Left cardiac atrium (tissue), 4 donors: ENCODE data around the gene ABCF1. TPM values are rescaled to one million over a fixed set of nuclear protein-coding genes. Genes with fewer than 3 reads are reported as not detected.

ENCODE experiments used
- ATAC-seq, 2 donors: fragments of 200-7000 bp; cut with Tn5 transposase; one replicate each; pipeline ENCODE4 v1.9.1; 2020; ENCODE audit warnings: mild to moderate bottlenecking in 2 of 2, moderate library complexity in 2 of 2
- DNase-seq: peaks from one replicate; pipeline ENCODE4 v3.0.0-alpha.2; 2020
- intact Hi-C, 2 donors: fragments of 100-400 bp; cut with DNase I; formaldehyde crosslinking; loops; one replicate each; pipeline versions ENCODE4 v1.14.1 to v1.15.1; 2022 to 2023
- microRNA-seq, 2 donors: library from miRNA; unstranded; fragments of <30 nt; microRNA quantifications; one replicate each; pipeline ENCODE4 v1.2.0, GENCODE V29; 2020
- total RNA-seq, 2 donors: library from RNA; stranded (reverse); fragmentation: NEBNext Ultra II Directional; extraction: Animal tissue kit (Norgen Biotek cat#: 25700); gene quantifications; one replicate each; pipeline ENCODE4 v1.2.1, GENCODE V29; 2021
- donor health status: DM: no; HTN: yes; CAD: no.
- donor health status: DM: no; HTN: yes; CAD: no; lungs with severe emphysema.
- donor health status: DM: yes; HTN: yes; CAD: no.
- donor health status: Dilated cardiomyopathy.

ABCF1 gene
- total RNA-seq, 2 donors from 2014 or later, result 30.7 to 45.9 TPM

- DNase-seq (no peak), ATAC-seq (no peak)
- intact Hi-C loops, result no loop called here
These were observed 44.9 kb downstream of the ABCF1 start for GRCh38 chr6:30615958-30616810.

- intact Hi-C loops, result no loop called here
- ATAC-seq (peak; percentile 89 to 92), DNase-seq (peak; percentile 99)
These were observed 45.7 kb downstream of the ABCF1 start, which contains the start of gene PPP1R10 for GRCh38 chr6:30616811-30617564. Gene PPP1R10, minus strand, starts transcription at chr6:30617243. Its CDS starts 7,299 bp downstream, at chr6:30609944.

DNA sequence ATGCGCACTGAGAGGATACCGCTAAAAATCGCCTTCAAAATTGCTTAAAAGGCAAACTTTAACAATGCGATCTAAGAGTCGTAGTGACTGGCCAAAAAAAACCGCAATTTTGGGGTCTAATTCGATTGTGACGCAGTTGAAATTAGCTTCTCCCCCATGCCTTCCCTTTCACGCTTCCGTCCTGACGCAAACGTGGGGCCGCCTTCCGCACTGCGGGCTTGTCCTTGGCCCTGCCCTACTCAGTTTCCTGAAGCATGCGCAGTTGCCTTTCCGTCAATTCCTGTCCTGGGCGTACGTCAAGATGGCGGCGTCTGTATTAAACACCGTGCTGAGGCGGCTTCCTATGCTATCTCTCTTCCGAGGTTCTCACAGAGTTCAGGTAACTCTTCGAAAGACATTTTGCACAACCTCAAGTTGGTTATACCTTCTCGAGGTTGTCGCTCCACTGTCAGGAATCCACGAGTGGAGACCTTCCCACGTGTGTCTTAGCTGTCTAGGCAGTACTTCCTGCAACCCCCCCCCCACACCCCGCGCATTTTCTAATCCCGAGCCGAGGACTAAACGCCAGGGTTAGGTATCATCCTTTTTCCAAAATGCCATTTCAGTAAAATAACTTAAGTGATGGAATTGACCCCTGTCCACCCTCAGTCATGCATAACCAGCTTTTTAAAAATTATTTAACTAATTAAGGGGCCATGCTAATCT is 46.5 kb downstream of the ABCF1 start, which contains the start of gene MRPS18B:
Gene MRPS18B, plus strand, starts transcription at position 276 of the 705 bp plus-strand sequence. Its CDS starts 26 bp downstream, at position 302.
- ATAC-seq, result peak; percentile 88 to 91
- intact Hi-C loops, result no loop called here

DNA sequence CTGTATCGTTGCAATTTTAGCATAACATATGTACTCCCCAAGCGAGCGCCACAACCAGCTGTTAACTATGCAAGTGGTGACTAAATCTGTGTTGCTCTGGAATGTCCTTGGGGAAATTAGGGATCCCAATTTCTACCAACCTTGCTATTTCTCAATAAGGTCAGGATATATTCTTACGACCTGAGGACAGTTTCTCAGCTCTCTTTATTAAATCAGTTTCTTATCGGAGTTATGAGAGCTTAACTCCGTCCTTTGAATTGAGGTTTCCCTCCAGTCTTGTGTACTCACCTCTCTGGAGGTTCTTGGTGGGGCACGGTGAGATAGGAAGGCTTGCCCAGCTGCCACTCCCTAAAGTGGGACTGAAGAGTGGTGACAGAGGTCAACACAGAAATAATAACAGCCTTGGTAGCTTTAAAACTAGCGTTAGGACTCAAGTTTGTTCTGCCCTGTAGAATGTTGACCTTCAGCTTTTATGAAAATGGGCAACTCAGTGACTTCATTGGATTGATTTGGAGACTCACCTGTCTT is 47.1 kb downstream of the ABCF1 start:
- DNase-seq, result no peak
- intact Hi-C loops, result no loop called here
- ATAC-seq, result no peak

More for the DNA sequence above, 46.5 kb downstream of the ABCF1 start, which contains the start of gene MRPS18B:
- peak; percentile 99 for DNase-seq

DNA sequence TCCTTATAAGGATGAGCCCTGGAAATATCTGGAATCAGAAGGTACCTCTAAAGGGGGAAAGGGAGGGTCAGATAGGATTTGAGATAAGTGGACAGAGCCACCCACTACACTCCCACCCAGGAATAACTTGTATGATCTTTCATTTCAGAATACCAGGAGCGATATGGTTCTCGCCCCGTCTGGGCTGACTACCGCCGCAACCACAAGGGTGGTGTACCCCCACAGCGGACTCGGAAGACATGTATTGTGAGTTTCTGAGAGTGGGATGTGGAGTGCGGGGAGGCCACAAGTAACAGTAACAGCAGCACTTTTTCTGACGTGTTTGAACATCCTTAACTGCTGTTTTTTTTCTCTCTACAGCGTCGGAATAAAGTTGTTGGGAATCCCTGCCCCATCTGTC is 48.3 kb downstream of the ABCF1 start:
- DNase-seq (no peak), ATAC-seq (no peak)
- intact Hi-C loops, result no loop called here

- ATAC-seq, result no peak
- intact Hi-C loops, result loop anchor here in 1 of 2 donors (5.0 to 10.0 kb wide), 2 partner anchors 47 to 99 kb away; partner anchors contain the start of genes DHX16 and TUBB
- DNase-seq, result no peak
These were observed 54.3 kb downstream of the ABCF1 start for GRCh38 chr6:30625511-30625910.

GRCh38 chr6:30626484-30627366 is 55.5 kb downstream of the ABCF1 start, which contains the start of gene ATAT1:
Gene ATAT1, plus strand, starts transcription at chr6:30626874.
- DNase-seq (peak; percentile 92), ATAC-seq (peak; percentile 97 to 99)
- intact Hi-C loops, result loop anchor here in 1 of 2 donors (5.0 to 10.0 kb wide), 2 partner anchors 46 to 98 kb away; partner anchors contain the start of genes DHX16 and TUBB

- intact Hi-C loops, result no loop called here
- DNase-seq (no peak), ATAC-seq (no peak)
These were observed 64.6 kb downstream of the ABCF1 start for GRCh38 chr6:30635834-30636233.

DNA sequence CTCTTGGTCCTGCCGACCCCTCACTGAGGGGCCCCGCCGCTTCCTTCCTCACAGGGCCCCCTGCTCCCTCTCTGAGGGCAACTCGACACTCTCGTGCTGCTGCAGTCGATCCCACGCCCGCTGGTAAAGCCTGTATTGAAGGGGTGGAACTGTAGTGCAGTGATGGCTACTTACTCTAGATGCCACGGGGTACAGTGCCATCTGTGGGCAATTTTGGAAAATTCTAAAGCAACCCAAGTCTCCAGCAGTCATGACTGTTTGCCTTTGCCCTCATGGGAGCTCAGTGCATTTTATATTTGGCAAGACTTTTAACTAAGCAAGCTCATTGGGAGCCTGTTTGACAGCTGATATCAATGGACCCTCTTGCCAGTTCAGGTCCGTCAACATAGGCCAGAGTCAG is 69.2 kb downstream of the ABCF1 start:
- intact Hi-C loops, result no loop called here
- peak in 1 of 2 donors; percentile 36 for ATAC-seq
- no peak for DNase-seq

GRCh38 chr6:30641048-30641447 is 69.8 kb downstream of the ABCF1 start:
- intact Hi-C loops, result no loop called here
- no peak for DNase-seq
- no peak for ATAC-seq

Small RNA genes within 50 kb of the gene (microRNA-seq; reads per million reads assigned to microRNA genes)
- gene MIR877, result 9.3 to 34.9 reads per million in 2 donors

Other genes with a start within 250 kb of the ABCF1 start
- 10 to 100 TPM in 1 of 2 donors, 1 to 10 TPM in 1; 9.5 to 11.2 TPM for gene TRIM39, start 244.5 kb upstream of the ABCF1 start, total RNA-seq
- gene RPP21, start 226.3 kb upstream of the ABCF1 start, total RNA-seq, result 10 to 100 TPM; 21.0 to 26.2 TPM
- 100 to 1,000 TPM; 210 to 242 TPM for gene HLA-E, start 81.9 kb upstream of the ABCF1 start, total RNA-seq
- 10 to 100 TPM; 25.7 to 32.1 TPM for gene GNL1, start 15.0 kb upstream of the ABCF1 start, total RNA-seq
- gene PRR3, start 14.1 kb upstream of the ABCF1 start, total RNA-seq, result 1 to 10 TPM; 4.6 to 5.4 TPM
- gene PPP1R10, start 45.8 kb downstream of the ABCF1 start, total RNA-seq, result 10 to 100 TPM; 37.3 to 42.1 TPM
- 10 to 100 TPM; 71.1 to 74.7 TPM for gene MRPS18B, start 46.4 kb downstream of the ABCF1 start, total RNA-seq
- 1 to 10 TPM; 2.7 to 3.8 TPM for gene ATAT1, start 55.4 kb downstream of the ABCF1 start, total RNA-seq
- 10 to 100 TPM; 30.1 to 39.3 TPM for gene C6orf136, start 75.7 kb downstream of the ABCF1 start, total RNA-seq
- 10 to 100 TPM; 17.6 to 18.6 TPM for gene DHX16, start 101.6 kb downstream of the ABCF1 start, total RNA-seq
- 10 to 100 TPM; 28.0 to 36.8 TPM for gene PPP1R18, start 115.2 kb downstream of the ABCF1 start, total RNA-seq
- 1 to 10 TPM; 5.3 to 6.3 TPM for gene NRM, start 119.5 kb downstream of the ABCF1 start, total RNA-seq
- gene MDC1, start 145.8 kb downstream of the ABCF1 start, total RNA-seq, result 10 to 100 TPM; 19.1 to 25.6 TPM
- 100 to 1,000 TPM; 276 to 303 TPM for gene TUBB, start 148.9 kb downstream of the ABCF1 start, total RNA-seq
- 100 to 1,000 TPM; 170 to 179 TPM for gene FLOT1, start 171.2 kb downstream of the ABCF1 start, total RNA-seq
- gene IER3, start 173.1 kb downstream of the ABCF1 start, total RNA-seq, result 10 to 100 TPM; 23.0 to 81.5 TPM